ENCODE data around the gene WDR4. TPM values are rescaled to one million over a fixed set of nuclear protein-coding genes. Genes with fewer than 3 reads are reported as not detected.
"Not testable (repeated sequence)": the region's sequence is repeated elsewhere in the genome, so short reads cannot be mapped to it uniquely, and the experiment has no call there.

WDR4 gene
- total RNA-seq, 1 donor from 2014 or later: 6.0 TPM

DNA sequence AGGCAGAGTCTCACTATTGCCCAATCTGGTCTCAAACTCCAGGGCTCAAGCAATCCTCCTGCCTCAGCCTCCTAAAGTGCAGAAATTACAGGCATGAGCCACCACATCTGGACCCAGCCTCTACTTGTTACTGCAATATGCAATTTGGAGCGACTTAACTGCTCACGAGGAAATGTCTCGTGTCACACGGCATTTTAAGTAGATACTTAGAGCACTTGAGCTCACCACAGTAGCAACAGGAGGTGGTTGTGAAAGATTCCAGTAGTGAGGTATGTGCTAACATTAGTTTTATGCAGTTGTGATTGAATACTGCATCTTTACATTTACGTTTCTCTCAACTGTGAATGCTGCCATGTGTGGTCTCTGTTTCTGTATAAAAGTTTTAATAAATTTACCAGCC, 8.0 kb upstream of the WDR4 start:
- Histone ChIP-seq H3K4me3 (no peak overlapping the region), H3K27ac (replicated peaks) (no peak overlapping the region), H3K4me1 (peaks cover 2% of the 10 kb centered on the region), H3K9me3 (replicated peaks) (no peaks in the 10 kb centered on the region), H3K36me3 (no peaks in the 10 kb centered on the region), H3K27me3 (ENCODE audit: low read depth) (no peaks in the 10 kb centered on the region)
- TF ChIP-seq, protein P1, sequence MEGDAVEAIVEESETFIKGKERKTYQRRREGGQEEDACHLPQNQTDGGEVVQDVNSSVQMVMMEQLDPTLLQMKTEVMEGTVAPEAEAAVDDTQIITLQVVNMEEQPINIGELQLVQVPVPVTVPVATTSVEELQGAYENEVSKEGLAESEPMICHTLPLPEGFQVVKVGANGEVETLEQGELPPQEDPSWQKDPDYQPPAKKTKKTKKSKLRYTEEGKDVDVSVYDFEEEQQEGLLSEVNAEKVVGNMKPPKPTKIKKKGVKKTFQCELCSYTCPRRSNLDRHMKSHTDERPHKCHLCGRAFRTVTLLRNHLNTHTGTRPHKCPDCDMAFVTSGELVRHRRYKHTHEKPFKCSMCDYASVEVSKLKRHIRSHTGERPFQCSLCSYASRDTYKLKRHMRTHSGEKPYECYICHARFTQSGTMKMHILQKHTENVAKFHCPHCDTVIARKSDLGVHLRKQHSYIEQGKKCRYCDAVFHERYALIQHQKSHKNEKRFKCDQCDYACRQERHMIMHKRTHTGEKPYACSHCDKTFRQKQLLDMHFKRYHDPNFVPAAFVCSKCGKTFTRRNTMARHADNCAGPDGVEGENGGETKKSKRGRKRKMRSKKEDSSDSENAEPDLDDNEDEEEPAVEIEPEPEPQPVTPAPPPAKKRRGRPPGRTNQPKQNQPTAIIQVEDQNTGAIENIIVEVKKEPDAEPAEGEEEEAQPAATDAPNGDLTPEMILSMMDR (IDR thresholded peaks at IDR 0.05; ENCODE audit: borderline replicate concordance): no peak
- no peak for DNase-seq
- intact Hi-C loops (cut with micrococcal nuclease): no loop called here

DNA sequence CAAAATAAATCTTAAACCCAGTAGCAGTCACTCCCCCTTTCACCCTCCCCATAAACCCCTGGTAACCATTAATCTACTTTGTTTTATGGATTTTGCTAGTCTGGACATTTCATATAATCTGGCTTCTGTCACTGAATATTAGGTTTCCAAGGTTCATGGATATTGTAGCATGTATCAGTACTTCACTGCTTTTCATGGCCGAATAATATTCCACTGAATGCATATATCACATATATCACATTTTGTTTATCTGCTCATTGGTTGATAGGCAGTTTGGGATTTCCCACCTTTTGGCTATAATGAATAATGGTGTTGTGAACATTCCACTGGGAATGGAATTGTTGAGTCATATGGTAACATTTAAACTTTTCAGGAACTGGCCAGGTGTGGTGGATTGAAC, 4.6 kb upstream of the WDR4 start:
- Histone ChIP-seq H3K4me3 (no peak overlapping the region), H3K4me1 (peaks cover 13% of the 10 kb centered on the region), H3K9me3 (replicated peaks) (no peaks in the 10 kb centered on the region), H3K36me3 (no peaks in the 10 kb centered on the region), H3K27ac (replicated peaks) (no peak overlapping the region), H3K27me3 (ENCODE audit: low read depth) (no peaks in the 10 kb centered on the region)
- intact Hi-C loops (cut with micrococcal nuclease): no loop called here
- no peak for DNase-seq
- TF ChIP-seq, protein P1 (IDR thresholded peaks at IDR 0.05; ENCODE audit: borderline replicate concordance): no peak

GRCh38 chr21:42880352-42880751, 1.0 kb upstream of the WDR4 start:
- TF ChIP-seq, protein P1 (IDR thresholded peaks at IDR 0.05; ENCODE audit: borderline replicate concordance): no peak
- Histone ChIP-seq H3K4me3 (peak overlapping the region; percentile 84), H3K27me3 (ENCODE audit: low read depth) (no peaks in the 10 kb centered on the region), H3K27ac (replicated peaks) (no peak overlapping the region), H3K36me3 (peaks cover 12% of the 10 kb centered on the region), H3K9me3 (replicated peaks) (no peaks in the 10 kb centered on the region), H3K4me1 (peaks cover 23% of the 10 kb centered on the region)
- no peak for DNase-seq
- intact Hi-C loops (cut with micrococcal nuclease): no loop called here

GRCh38 chr21:42878678-42878992, 704 bp downstream of the WDR4 start:
- TF ChIP-seq, protein P1 (IDR thresholded peaks at IDR 0.05; ENCODE audit: borderline replicate concordance): no peak
- Histone ChIP-seq H3K9me3 (replicated peaks) (no peaks in the 10 kb centered on the region), H3K27me3 (ENCODE audit: low read depth) (no peaks in the 10 kb centered on the region), H3K36me3 (peaks cover 27% of the 10 kb centered on the region), H3K27ac (replicated peaks) (peak overlapping the region; percentile 89), H3K4me3 (peak overlapping the region; percentile 84), H3K4me1 (peaks cover 23% of the 10 kb centered on the region)
- no peak for DNase-seq
- intact Hi-C loops (cut with micrococcal nuclease): no loop called here

DNA sequence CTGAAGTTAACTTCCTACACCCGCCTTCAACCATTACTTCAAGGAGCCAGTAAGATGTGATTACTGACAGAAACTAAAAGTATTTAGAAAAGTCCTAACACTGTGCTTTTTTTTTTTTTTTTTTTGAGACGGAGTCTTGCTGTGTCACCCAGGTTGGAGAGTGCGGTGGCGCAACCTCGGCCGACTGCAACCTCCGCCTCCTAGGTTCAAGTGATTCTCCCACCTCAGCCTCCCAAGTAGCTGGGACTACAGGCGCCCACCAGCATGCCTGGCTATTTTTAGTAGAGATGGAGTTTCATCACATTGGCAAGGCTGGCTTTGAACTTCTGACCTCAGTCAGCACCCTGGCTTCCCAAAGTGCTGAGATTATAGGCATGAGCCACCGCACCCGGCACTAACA, 3.5 kb downstream of the WDR4 start:
- intact Hi-C loops (cut with micrococcal nuclease); H3K9me3 ChIP-seq (replicated peaks): not testable (repeated sequence)
- H3K36me3 ChIP-seq: peaks cover 55% of the 10 kb centered on the region

GRCh38 chr21:42873096-42873495, 6.2 kb downstream of the WDR4 start:
- intact Hi-C loops (cut with micrococcal nuclease): no loop called here
- no peak for DNase-seq
- TF ChIP-seq, protein P1 (IDR thresholded peaks at IDR 0.05; ENCODE audit: borderline replicate concordance): no peak
- Histone ChIP-seq H3K4me3 (no peak overlapping the region), H3K27ac (replicated peaks) (no peak overlapping the region), H3K4me1 (peaks cover 2% of the 10 kb centered on the region), H3K27me3 (ENCODE audit: low read depth) (no peaks in the 10 kb centered on the region), H3K9me3 (replicated peaks) (no peaks in the 10 kb centered on the region), H3K36me3 (peaks cover 82% of the 10 kb centered on the region)

More for the DNA sequence above, 3.5 kb downstream of the WDR4 start:
- H3K27me3 ChIP-seq (ENCODE audit: low read depth); DNase-seq; H3K27ac ChIP-seq (replicated peaks); H3K4me3 ChIP-seq: not testable (repeated sequence)
- H3K4me1 ChIP-seq: peaks cover 23% of the 10 kb centered on the region

Data from left ventricle myocardium inferior (tissue), 1 donor.